GM18526 (cell line): ENCODE measurements around the gene ADCY2.

Experiments
- POLR2A ChIP-seq: IDR thresholded peaks from 3 replicates; pipeline ENCODE4 v1.6.1; 2011; ENCODE audit not compliant: insufficient read length; ENCODE audit errors: extremely low read depth

ADCY2 gene

GRCh38 chr5:7676455-7676854 is 280.5 kb downstream of the ADCY2 start:
- no peak for TF ChIP-seq POLR2A

GRCh38 chr5:7678030-7678429 is 282.1 kb downstream of the ADCY2 start:
- TF ChIP-seq POLR2A: no peak

- TF ChIP-seq POLR2A: no peak
Measured at GRCh38 chr5:7679663-7680062, 283.7 kb downstream of the ADCY2 start.

GRCh38 chr5:7680260-7680659 is 284.3 kb downstream of the ADCY2 start:
- no peak for TF ChIP-seq POLR2A

- TF ChIP-seq POLR2A: no peak
Measured at GRCh38 chr5:7682379-7682778, 286.4 kb downstream of the ADCY2 start.

- no peak for TF ChIP-seq POLR2A
Measured at GRCh38 chr5:7683753-7684152, 287.8 kb downstream of the ADCY2 start.

- no peak for TF ChIP-seq POLR2A
Measured at GRCh38 chr5:7684826-7685225, 288.9 kb downstream of the ADCY2 start.

GRCh38 chr5:7686794-7687193 is 290.9 kb downstream of the ADCY2 start:
- TF ChIP-seq POLR2A: no peak

GRCh38 chr5:7690557-7690956 is 294.6 kb downstream of the ADCY2 start:
- TF ChIP-seq POLR2A: no peak

- TF ChIP-seq POLR2A: no peak
Measured at GRCh38 chr5:7705261-7705660, 309.3 kb downstream of the ADCY2 start.

- TF ChIP-seq POLR2A: no peak
Measured at GRCh38 chr5:7705736-7706135, 309.8 kb downstream of the ADCY2 start.

GRCh38 chr5:7706256-7706655 is 310.3 kb downstream of the ADCY2 start:
- no peak for TF ChIP-seq POLR2A

GRCh38 chr5:7714119-7714518 is 318.2 kb downstream of the ADCY2 start:
- TF ChIP-seq POLR2A: no peak

GRCh38 chr5:7714697-7715096 is 318.8 kb downstream of the ADCY2 start:
- TF ChIP-seq POLR2A: no peak

- TF ChIP-seq POLR2A: no peak
Measured at GRCh38 chr5:7717691-7718090, 321.8 kb downstream of the ADCY2 start.

- no peak for TF ChIP-seq POLR2A
Measured at GRCh38 chr5:7728076-7728475, 332.1 kb downstream of the ADCY2 start.

GRCh38 chr5:7741415-7742065 is 345.6 kb downstream of the ADCY2 start:
- TF ChIP-seq POLR2A: no peak
